Activated CD4-positive, alpha-beta T cell treated with anti-CD3 and anti-CD28 coated beads for 36 hours (primary cell): ENCODE results near the gene BGN. TPM values are rescaled to one million over a fixed set of nuclear protein-coding genes. Genes with fewer than 3 reads are reported as not detected.
A peak's percentile ranks its signal among the peaks of the same experiment; 100 is the strongest.

Experiments
- ATAC-seq: fragments of 200-7000 bp; cut with Tn5 transposase; one replicate; pipeline ENCODE4 v1.10.0; 2021; ENCODE audit warnings: mild to moderate bottlenecking, moderate library complexity
- CTCF ChIA-PET: fragments of 350-600 bp; sonication (Branson Sonifier 250); formaldehyde crosslinking; loops from one replicate; lab custom pipeline; 2021; ENCODE audit warnings: antibody characterized with exemption; lab: Charles Lee
- POLR2A ChIA-PET: fragments of 350-600 bp; sonication (Branson Sonifier 250); formaldehyde crosslinking; loops from one replicate; lab custom pipeline; 2021; ENCODE audit warnings: antibody characterized with exemption, inconsistent platforms; lab: Charles Lee
- DNase-seq: peaks from one replicate; pipeline ENCODE4 v3.0.0-alpha.2; 2020
- H3K27ac Mint-ChIP-seq: one replicate; pipeline ENCODE4 v1.8.0; 2021; ENCODE audit warnings: mixed read lengths
- H3K27me3 Mint-ChIP-seq: one replicate; pipeline ENCODE4 v1.8.0; 2021; ENCODE audit warnings: mixed read lengths
- H3K36me3 Mint-ChIP-seq: one replicate; pipeline ENCODE4 v1.8.0; 2021; ENCODE audit warnings: low read depth, mixed read lengths
- H3K4me1 Mint-ChIP-seq: one replicate; pipeline ENCODE4 v1.8.0; 2021; ENCODE audit warnings: mixed read lengths
- H3K4me3 Mint-ChIP-seq: one replicate; pipeline ENCODE4 v1.8.0; 2021; ENCODE audit warnings: mild to moderate bottlenecking, moderate library complexity, mixed read lengths
- H3K9me3 Mint-ChIP-seq: one replicate; pipeline ENCODE4 v1.8.0; 2021; ENCODE audit warnings: low read depth, mixed read lengths
- intact Hi-C, 2 experiments: fragments of 100-400 bp; cut with DNase I in 1 of 2; cut with micrococcal nuclease in 1 of 2; formaldehyde crosslinking; loops; one replicate each; pipeline versions ENCODE4 v1.14.2 to v1.15.1; 2022 to 2024; cut with DNase I, micrococcal nuclease
- total RNA-seq, 2 experiments: library from RNA; stranded (reverse); gene quantifications; one replicate each; pipeline ENCODE4 v1.2.3, GENCODE V29; 2021

The BGN gene
- total RNA-seq, 2 experiments from 2014 or later = not detected

DNA sequence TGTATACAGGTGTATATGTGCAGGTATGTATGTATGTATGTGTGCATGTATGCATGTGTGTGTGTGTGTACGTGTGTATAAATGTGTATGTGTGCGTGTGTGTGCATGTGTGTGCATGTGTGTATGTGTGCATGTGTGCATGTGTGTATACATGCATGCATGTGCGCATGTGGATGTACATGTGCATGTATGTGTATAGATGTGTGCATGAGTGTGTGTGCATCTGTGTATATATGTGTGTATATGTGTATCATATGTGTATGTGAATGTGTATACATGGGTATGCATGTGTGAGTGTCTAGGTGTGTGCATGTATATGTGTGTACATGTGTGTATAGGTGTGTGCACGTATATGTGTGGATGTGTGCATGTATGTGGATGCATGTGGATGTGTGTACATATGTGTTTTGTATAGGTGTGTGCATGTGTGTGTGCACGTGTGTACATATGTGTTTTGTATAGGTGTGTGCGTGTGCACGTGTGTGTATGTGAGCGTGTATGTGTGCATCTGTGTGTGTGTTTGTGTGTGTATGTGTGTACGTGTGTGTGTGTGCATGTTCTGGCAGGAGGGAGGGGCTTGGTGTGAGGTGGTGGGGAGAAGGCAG, 6.0 kb downstream of the BGN start:
- ChIA-PET POLR2A (no interaction called here), CTCF (no interaction called here)
- no peak for DNase-seq
- Mint-ChIP-seq H3K27me3 (no peaks in the 10 kb centered on the region), H3K9me3 (no peaks in the 10 kb centered on the region), H3K36me3 (no peaks in the 10 kb centered on the region), H3K27ac (no peak overlapping the region), H3K4me1 (no peaks in the 10 kb centered on the region), H3K4me3 (no peak overlapping the region)
- intact Hi-C loops = no loop called here
- no peak for ATAC-seq

DNA sequence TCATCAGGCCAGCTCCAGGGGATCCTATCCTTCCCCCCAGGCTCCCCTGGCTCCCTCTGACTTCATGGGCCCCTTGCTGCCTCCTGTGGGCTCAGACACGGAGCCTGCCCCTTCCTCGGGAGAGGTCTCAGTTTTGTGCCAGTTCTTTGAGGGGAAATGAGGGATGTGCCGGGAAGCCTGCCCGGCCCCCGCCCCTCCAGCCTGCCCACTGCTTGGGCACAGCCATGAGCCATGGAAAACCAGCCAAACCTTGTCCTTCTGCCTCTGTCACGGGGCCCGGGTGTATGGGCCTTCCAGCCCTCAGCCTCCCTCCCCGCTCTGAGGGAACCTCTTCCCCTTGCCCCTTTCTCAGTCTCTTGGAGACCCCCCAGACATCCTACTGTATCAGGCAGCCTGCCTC, 6.8 kb downstream of the BGN start:
- DNase-seq = no peak
- POLR2A ChIA-PET = no interaction called here
- Mint-ChIP-seq H3K4me1 (no peaks in the 10 kb centered on the region), H3K36me3 (no peaks in the 10 kb centered on the region), H3K27me3 (no peaks in the 10 kb centered on the region), H3K9me3 (no peaks in the 10 kb centered on the region), H3K27ac (no peak overlapping the region), H3K4me3 (no peak overlapping the region)
- intact Hi-C loops = no loop called here
- CTCF ChIA-PET = no interaction called here
- no peak for ATAC-seq

GRCh38 chrX:153502131-153502530, 7.4 kb downstream of the BGN start:
- ATAC-seq (no peak), DNase-seq (no peak)
- H3K4me3 Mint-ChIP-seq = no peak overlapping the region
- no peaks in the 10 kb centered on the region for H3K36me3 Mint-ChIP-seq
- no peak overlapping the region for H3K27ac Mint-ChIP-seq
- POLR2A ChIA-PET = no interaction called here
- intact Hi-C loops = no loop called here
- CTCF ChIA-PET = no interaction called here
- H3K27me3 Mint-ChIP-seq = no peaks in the 10 kb centered on the region
- H3K9me3 Mint-ChIP-seq = no peaks in the 10 kb centered on the region
- no peaks in the 10 kb centered on the region for H3K4me1 Mint-ChIP-seq

DNA sequence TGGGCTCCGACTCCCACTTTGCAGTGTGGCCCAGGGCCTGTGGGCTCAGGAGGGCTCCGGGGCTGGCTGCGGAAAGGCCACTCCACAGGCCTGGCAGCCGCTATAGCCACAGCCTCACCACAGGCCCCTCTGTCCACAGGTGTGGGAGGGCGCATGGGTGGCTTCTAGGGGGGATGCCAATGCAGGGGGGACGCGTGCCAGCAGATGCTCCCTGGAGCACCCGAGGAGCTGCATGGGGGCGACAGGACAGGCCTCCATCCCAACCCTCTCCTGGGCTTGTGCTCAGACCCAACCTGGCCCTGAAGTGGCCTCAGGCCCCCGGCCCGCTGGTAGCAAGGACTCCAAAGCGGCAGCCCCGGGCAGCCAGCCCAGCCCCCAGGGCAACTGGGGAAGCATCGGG, 8.0 kb downstream of the BGN start:
- Mint-ChIP-seq H3K27me3 (no peaks in the 10 kb centered on the region), H3K9me3 (no peaks in the 10 kb centered on the region), H3K27ac (no peak overlapping the region), H3K4me1 (no peaks in the 10 kb centered on the region), H3K4me3 (no peak overlapping the region), H3K36me3 (no peaks in the 10 kb centered on the region)
- POLR2A ChIA-PET = no interaction called here
- DNase-seq = no peak
- intact Hi-C loops = no loop called here
- CTCF ChIA-PET = no interaction called here
- no peak for ATAC-seq

- ChIA-PET POLR2A (no interaction called here), CTCF (interaction anchor here (0.6 to 3.5 kb wide), 3 partner anchors 33 to 159 kb away, joined by 3 to 20 read pairs (median 4); partner anchors contain the start of gene HAUS7)
- Mint-ChIP-seq H3K27me3 (no peaks in the 10 kb centered on the region), H3K9me3 (no peaks in the 10 kb centered on the region), H3K4me1 (no peaks in the 10 kb centered on the region), H3K4me3 (no peak overlapping the region), H3K36me3 (no peaks in the 10 kb centered on the region), H3K27ac (no peak overlapping the region)
- intact Hi-C loops = loop anchor here (5.0 kb wide), 4 partner anchors 102 to 547 kb away; partner anchors contain the start of genes PNMA6E (in 1 of the 2) and ZNF275 (in 1 of the 2)
- no peak for ATAC-seq
- no peak for DNase-seq
Observed at GRCh38 chrX:153504445-153505016, 9.8 kb downstream of the BGN start.

DNA sequence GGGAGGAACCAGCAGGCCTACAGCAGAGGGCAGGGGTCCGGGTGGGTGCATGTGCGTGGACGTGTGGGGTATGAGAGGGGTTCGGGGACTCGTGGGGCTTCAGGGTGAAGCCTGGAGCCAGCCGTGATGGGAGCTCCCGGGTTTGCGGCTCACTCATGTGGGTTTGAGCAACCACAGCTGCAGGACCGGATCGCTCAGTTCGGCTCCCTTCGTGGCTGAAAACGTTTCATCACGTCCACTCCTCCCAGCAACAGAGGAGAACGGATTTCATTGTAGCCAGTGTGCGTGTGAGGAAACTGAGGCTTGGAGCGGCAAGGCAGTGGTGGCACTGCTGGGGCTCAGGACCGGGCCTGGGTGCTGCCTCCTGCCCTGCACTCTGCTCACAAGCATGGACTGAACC, 10.6 kb downstream of the BGN start:
- CTCF ChIA-PET = interaction anchor here (0.5 to 3.5 kb wide), 5 partner anchors 34 to 182 kb away, joined by 3 to 20 read pairs (median 3); partner anchors contain the start of genes HAUS7 and SLC6A8
- Mint-ChIP-seq H3K4me3 (no peak overlapping the region), H3K27me3 (no peaks in the 10 kb centered on the region), H3K4me1 (no peaks in the 10 kb centered on the region), H3K36me3 (no peaks in the 10 kb centered on the region), H3K27ac (no peak overlapping the region), H3K9me3 (no peaks in the 10 kb centered on the region)
- POLR2A ChIA-PET = no interaction called here
- DNase-seq (no peak), ATAC-seq (no peak)
- intact Hi-C loops = loop anchor here (5.0 kb wide), 4 partner anchors 103 to 548 kb away; partner anchors contain the start of genes PNMA6E (in 1 of the 2) and ZNF275 (in 1 of the 2)

DNA sequence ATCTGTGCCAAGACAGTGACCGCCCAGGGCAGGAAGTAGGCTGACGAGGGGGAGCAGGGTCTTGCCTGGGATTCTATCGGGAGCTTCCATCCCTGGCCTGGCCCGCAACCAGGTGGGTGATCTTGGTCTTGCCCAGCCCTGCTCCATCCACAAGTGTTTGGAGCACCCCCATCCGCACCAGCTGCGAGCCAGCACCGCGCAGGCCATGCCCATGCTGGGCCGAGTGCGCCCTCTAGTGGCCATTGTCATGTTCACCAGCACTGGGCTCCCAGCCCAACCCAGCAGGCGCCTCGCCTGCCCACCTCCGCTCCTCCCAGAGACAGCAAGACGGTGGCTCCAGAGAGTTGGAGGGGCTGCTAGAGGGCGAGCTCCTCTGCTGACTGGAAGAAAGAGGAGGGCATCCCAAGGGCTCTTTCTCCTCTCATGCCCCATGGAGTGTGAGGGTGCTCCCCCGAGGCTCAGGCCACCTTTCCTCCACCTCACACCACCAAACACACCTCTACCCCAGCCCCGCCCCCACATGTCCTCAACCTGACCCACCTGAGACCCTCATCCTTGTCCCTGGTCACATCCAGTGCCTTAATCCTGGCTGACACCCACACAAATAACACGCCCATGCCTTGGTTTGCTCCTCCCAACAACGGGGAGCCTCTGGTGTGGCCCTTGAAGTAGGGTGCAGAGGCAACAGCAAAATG, 12.9 kb downstream of the BGN start:
- ChIA-PET POLR2A (interaction anchor here (0.7 kb wide), 1 partner anchor 110 kb away, joined by 3 read pairs; no protein-coding TSS in a partner anchor), CTCF (interaction anchor here (0.6 to 3.5 kb wide), 12 partner anchors 8 to 566 kb away, joined by 3 to 20 read pairs (median 5); partner anchors contain the start of gene HAUS7)
- DNase-seq = peak; percentile 89
- intact Hi-C loops = loop anchor here (1.0 to 5.0 kb wide), 10 partner anchors 36 to 566 kb away; partner anchors contain the start of genes HAUS7 (in 1 of the 2), PNMA6E (in 1 of the 2) and ZNF275 (in 1 of the 2)
- Mint-ChIP-seq H3K4me3 (no peak overlapping the region), H3K36me3 (no peaks in the 10 kb centered on the region), H3K4me1 (no peaks in the 10 kb centered on the region), H3K27ac (no peak overlapping the region), H3K27me3 (no peaks in the 10 kb centered on the region), H3K9me3 (no peaks in the 10 kb centered on the region)
- ATAC-seq = peak; percentile 100

DNA sequence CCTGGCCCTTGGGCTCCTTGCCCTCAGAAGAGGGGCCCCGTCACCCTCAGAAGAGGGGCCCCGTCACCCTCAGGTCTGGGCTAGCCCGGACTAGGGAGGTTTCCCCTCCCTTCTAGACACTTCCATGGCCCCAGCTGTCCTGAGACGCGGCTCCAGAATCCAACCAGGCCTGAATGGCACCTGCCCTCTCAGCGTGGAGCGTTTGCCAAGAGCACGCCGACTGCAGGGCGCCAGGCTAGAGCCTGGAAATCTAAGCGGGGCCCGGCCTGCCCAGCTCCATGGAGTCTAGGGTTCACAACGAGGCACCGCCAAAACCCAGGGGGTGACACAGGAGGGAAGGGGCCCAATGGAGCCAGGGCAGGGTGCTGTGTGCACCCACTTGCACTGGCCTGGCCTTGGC, 14.8 kb downstream of the BGN start:
- H3K36me3 Mint-ChIP-seq = no peaks in the 10 kb centered on the region
- DNase-seq (no peak), ATAC-seq (no peak)
- intact Hi-C loops = loop anchor here (5.0 kb wide), 4 partner anchors 107 to 552 kb away; partner anchors contain the start of genes PNMA6E (in 1 of the 2) and ZNF275 (in 1 of the 2)
- no peaks in the 10 kb centered on the region for H3K9me3 Mint-ChIP-seq
- H3K4me3 Mint-ChIP-seq = no peak overlapping the region
- no peak overlapping the region for H3K27ac Mint-ChIP-seq
- ChIA-PET CTCF (interaction anchor here (1.0 kb wide), 1 partner anchor 103 kb away, joined by 3 read pairs; no protein-coding TSS in a partner anchor), POLR2A (no interaction called here)
- no peaks in the 10 kb centered on the region for H3K27me3 Mint-ChIP-seq
- H3K4me1 Mint-ChIP-seq = no peaks in the 10 kb centered on the region

- no peaks in the 10 kb centered on the region for H3K9me3 Mint-ChIP-seq
- intact Hi-C loops = no loop called here
- H3K27me3 Mint-ChIP-seq = no peaks in the 10 kb centered on the region
- no peak overlapping the region for H3K4me3 Mint-ChIP-seq
- ChIA-PET POLR2A (no interaction called here), CTCF (interaction anchor here (0.7 kb wide), 1 partner anchor 567 kb away, joined by 3 read pairs; no protein-coding TSS in a partner anchor)
- ATAC-seq (no peak), DNase-seq (no peak)
- H3K4me1 Mint-ChIP-seq = no peaks in the 10 kb centered on the region
- no peak overlapping the region for H3K27ac Mint-ChIP-seq
- no peaks in the 10 kb centered on the region for H3K36me3 Mint-ChIP-seq
Observed at GRCh38 chrX:153510383-153510782, 15.6 kb downstream of the BGN start.

DNA sequence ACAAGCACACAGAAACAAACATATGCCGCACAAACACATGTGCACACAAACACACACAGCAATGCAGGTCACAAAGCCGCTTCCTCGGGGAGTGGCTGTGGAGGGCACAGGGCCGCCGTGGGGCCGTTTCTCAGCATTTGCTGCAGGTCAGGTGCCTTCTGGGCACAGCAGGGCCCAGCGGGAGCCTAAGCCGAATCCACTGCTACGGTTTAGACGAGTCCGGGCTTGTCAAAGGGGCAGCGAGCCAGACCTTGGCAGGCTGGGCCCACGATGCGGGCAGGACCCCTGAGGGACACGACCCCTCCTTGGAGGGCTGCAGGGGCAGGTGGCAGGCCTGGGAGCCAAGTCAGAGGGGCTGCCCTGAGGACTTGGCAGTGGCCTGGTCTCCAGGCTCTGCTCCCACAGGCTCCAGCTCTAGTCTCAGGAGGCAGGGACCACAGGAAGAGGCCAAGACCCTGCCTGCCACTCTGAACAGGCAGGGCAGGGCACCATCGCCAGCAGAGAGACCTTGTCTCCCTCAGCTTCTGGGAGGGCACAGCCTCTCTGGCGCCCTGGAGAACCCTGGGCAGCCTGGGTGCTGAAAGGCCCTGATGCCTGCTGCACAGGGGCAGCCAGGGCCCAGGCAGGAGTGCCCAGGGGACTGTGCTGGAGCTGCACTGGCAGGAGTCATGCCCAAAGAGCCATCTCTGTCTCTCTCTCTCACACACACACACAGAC, 17.2 kb downstream of the BGN start:
- Mint-ChIP-seq H3K9me3 (no peaks in the 10 kb centered on the region), H3K4me3 (no peak overlapping the region), H3K4me1 (no peaks in the 10 kb centered on the region), H3K27ac (no peak overlapping the region), H3K36me3 (no peaks in the 10 kb centered on the region), H3K27me3 (peaks cover 7% of the 10 kb centered on the region)
- ChIA-PET CTCF (interaction anchor here (0.9 kb wide), 1 partner anchor 41 kb away, joined by 5 read pairs; the partner anchor contains the start of gene HAUS7), POLR2A (no interaction called here)
- ATAC-seq = no peak
- no peak for DNase-seq
- intact Hi-C loops = no loop called here

DNA sequence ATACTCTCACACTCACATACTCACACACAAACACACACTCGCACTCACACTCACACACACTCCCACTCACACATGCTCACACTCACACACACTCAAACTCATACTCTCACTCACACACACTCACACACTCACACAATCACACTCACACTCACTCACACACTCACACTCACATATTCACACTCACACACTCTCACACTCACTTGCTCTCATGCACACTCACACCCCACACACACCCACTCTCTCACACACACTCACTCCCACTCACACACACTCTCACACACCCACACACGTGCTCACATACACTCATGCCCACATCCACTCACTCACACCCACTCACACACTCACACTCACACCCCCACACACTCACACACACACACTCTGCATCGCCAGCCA, 17.7 kb downstream of the BGN start:
- intact Hi-C loops = no loop called here
- H3K4me1 Mint-ChIP-seq = no peaks in the 10 kb centered on the region
- POLR2A ChIA-PET = interaction anchor here (0.7 kb wide), 1 partner anchor 413 kb away, joined by 3 read pairs; no protein-coding TSS in a partner anchor
- no peak overlapping the region for H3K27ac Mint-ChIP-seq
- no peak overlapping the region for H3K4me3 Mint-ChIP-seq
- no peaks in the 10 kb centered on the region for H3K36me3 Mint-ChIP-seq
- CTCF ChIA-PET = no interaction called here
- DNase-seq (no peak), ATAC-seq (no peak)
- H3K9me3 Mint-ChIP-seq = no peaks in the 10 kb centered on the region
- H3K27me3 Mint-ChIP-seq = peaks cover 9% of the 10 kb centered on the region
